H7 (cell line): Measurements from ENCODE around the gene SDK2. TPM values are rescaled to one million over a fixed set of nuclear protein-coding genes. Genes with fewer than 3 reads are reported as not detected.

Experiments used
- DNase-seq: peaks from one replicate; pipeline ENCODE4 v3.0.0; 2012
- H3K27me3 ChIP-seq: 2 replicates; pipeline ENCODE4 v1.6.0; 2011; ENCODE audit warnings: mild to moderate bottlenecking, low read length; ENCODE audit not compliant: control insufficient read depth, insufficient read depth
- H3K36me3 ChIP-seq: replicated peaks from 2 replicates; pipeline ENCODE4 v1.5.1; 2011; ENCODE audit warnings: low read length; ENCODE audit not compliant: control insufficient read depth, insufficient read depth
- H3K4me3 ChIP-seq: 2 replicates; pipeline ENCODE4 v1.5.1; 2011; ENCODE audit warnings: low read depth, mild to moderate bottlenecking, control low read depth, low read length, moderate library complexity; ENCODE audit not compliant: insufficient read depth
- total RNA-seq: library from RNA; depleted of rRNA; stranded (reverse); fragments of >200 nt; shearing (Covaris generic); gene quantifications from 2 replicates; pipeline ENCODE4 v1.2.3, GENCODE V29; 2014

SDK2 gene
- total RNA-seq, 1 experiment from 2014 or later: 12.1 TPM

GRCh38 chr17:73630965-73631595 is 13.2 kb downstream of the SDK2 start:
- Histone ChIP-seq H3K4me3 (no peak overlapping the region), H3K27me3 (no peaks in the 10 kb centered on the region), H3K36me3 (no peaks in the 10 kb centered on the region)
- no peak for DNase-seq

DNA sequence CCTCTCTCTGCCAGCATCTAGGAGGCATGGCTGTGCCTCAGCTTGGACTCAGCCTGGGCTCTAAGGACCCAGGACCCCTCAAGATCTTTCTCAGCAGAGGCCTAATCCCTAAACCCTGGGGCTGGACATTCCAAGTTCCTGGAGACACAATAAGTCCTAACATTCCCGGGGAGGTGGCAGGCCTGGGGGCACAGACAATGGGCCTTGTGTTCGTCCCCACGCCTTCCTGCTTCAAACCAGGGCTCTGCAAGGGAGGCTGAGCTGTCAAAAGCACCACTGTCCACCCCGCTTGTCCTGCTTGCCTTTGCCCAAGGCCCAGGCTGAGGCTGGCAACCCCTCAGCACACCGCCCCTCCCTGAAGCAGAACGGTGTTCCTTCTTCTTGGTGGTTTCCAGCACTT is 13.7 kb downstream of the SDK2 start:
- Histone ChIP-seq H3K36me3 (no peaks in the 10 kb centered on the region), H3K4me3 (no peak overlapping the region), H3K27me3 (no peaks in the 10 kb centered on the region)
- no peak for DNase-seq

- Histone ChIP-seq H3K36me3 (no peaks in the 10 kb centered on the region), H3K27me3 (no peaks in the 10 kb centered on the region), H3K4me3 (no peak overlapping the region)
- no peak for DNase-seq
These were observed 15.3 kb downstream of the SDK2 start for GRCh38 chr17:73628642-73629552.

- no peaks in the 10 kb centered on the region for H3K27me3 ChIP-seq
- no peak overlapping the region for H3K4me3 ChIP-seq
- no peak for DNase-seq
- no peaks in the 10 kb centered on the region for H3K36me3 ChIP-seq
These were observed 18.1 kb downstream of the SDK2 start for GRCh38 chr17:73625991-73626673.

- Histone ChIP-seq H3K4me3 (no peak overlapping the region), H3K36me3 (no peaks in the 10 kb centered on the region), H3K27me3 (no peaks in the 10 kb centered on the region)
- no peak for DNase-seq
These were observed 19.2 kb downstream of the SDK2 start for GRCh38 chr17:73625006-73625405.

GRCh38 chr17:73624496-73624988 is 19.7 kb downstream of the SDK2 start:
- Histone ChIP-seq H3K4me3 (no peak overlapping the region), H3K36me3 (no peaks in the 10 kb centered on the region), H3K27me3 (no peaks in the 10 kb centered on the region)
- DNase-seq: no peak

DNA sequence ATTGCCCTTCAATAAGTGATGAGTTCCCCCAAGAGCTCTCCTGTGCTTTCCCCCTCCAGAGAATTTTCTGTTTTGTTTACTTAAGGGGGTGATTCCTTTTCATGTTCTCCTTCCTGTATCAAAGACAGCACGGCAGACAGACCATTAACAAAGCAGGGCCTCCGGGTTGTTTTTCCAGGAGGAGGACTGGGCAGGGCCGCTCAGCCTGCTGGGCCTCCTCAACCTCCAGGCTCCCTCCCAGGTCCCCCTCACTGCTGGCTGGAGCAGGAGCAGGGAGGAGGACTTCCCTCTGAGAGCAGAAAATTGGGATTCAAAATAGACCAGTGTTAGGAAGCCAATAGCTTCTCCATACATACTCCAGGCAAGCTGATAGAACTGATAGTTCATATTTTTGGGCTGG is 20.4 kb downstream of the SDK2 start:
- Histone ChIP-seq H3K36me3 (no peaks in the 10 kb centered on the region), H3K4me3 (no peak overlapping the region), H3K27me3 (no peaks in the 10 kb centered on the region)
- no peak for DNase-seq

DNA sequence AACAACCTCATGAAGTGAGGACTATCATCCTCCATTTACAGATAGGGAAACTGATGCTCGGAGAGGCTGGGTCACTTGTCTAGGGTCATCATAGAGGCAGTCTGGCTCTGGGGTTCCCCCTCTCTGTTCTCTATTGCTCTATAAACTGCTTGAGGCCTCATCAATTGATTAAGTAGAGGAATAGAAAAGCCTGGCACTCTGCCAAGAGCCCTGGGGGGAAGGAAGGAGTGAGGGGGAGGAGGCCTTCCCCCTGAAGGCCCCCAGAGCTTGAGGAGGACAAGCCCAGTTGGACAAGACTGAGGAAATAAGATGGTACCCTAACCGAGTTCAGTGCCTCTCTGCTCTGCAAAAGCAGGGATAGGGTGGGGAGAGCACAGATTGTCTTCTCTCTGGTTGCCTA is 21.0 kb downstream of the SDK2 start:
- H3K27me3 ChIP-seq: no peaks in the 10 kb centered on the region
- H3K4me3 ChIP-seq: no peak overlapping the region
- no peak for DNase-seq
- no peaks in the 10 kb centered on the region for H3K36me3 ChIP-seq

DNA sequence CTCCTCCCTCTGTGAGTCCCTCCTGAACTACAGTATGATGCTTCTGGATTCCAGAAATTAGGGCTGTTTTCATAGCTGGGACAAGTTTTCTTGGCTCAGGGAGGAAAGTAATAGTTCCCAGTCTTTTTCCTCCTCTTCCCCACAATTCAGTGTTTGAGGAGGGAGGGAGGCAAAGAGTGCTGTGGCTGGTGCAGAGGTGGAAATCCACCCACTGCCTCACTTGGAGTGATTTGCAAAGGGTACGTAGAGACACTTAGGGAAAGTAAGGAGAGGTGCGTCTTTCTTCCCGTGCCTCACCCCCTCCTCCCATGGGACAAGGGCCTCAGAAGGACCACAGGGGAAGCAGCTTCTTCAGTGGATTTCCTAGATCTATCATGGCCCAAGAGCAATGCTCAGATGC is 21.9 kb downstream of the SDK2 start:
- no peak overlapping the region for H3K4me3 ChIP-seq
- no peaks in the 10 kb centered on the region for H3K36me3 ChIP-seq
- DNase-seq: no peak
- H3K27me3 ChIP-seq: no peaks in the 10 kb centered on the region

- DNase-seq: no peak
- H3K27me3 ChIP-seq: no peaks in the 10 kb centered on the region
- H3K4me3 ChIP-seq: no peak overlapping the region
- H3K36me3 ChIP-seq: no peaks in the 10 kb centered on the region
These were observed 22.6 kb downstream of the SDK2 start for GRCh38 chr17:73621685-73622084.

DNA sequence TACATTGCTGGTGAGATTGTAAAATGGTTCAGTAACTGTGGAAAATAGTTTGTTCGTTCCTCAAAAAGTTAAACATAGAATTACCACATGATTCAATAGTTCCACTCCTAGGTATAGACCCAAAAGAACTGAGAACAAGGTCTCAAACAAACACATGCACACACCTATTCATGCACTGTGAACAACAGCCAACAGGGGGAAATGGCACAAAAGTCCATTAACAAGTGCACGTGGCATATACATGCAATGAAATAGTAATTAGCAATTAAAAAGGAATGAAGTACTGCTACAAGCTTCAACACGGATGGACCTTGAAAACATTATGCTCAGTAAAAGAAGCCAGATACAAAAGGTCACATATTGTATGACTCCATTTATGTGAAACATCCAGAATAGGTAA is 23.8 kb downstream of the SDK2 start:
- no peak for DNase-seq
- no peaks in the 10 kb centered on the region for H3K27me3 ChIP-seq
- H3K36me3 ChIP-seq: no peaks in the 10 kb centered on the region
- H3K4me3 ChIP-seq: no peak overlapping the region

- Histone ChIP-seq H3K4me3 (no peak overlapping the region), H3K27me3 (no peaks in the 10 kb centered on the region), H3K36me3 (no peaks in the 10 kb centered on the region)
- no peak for DNase-seq
These were observed 26.7 kb downstream of the SDK2 start for GRCh38 chr17:73617501-73617900.

GRCh38 chr17:73616873-73617404 is 27.3 kb downstream of the SDK2 start:
- Histone ChIP-seq H3K4me3 (no peak overlapping the region), H3K27me3 (no peaks in the 10 kb centered on the region), H3K36me3 (no peaks in the 10 kb centered on the region)
- DNase-seq: no peak

DNA sequence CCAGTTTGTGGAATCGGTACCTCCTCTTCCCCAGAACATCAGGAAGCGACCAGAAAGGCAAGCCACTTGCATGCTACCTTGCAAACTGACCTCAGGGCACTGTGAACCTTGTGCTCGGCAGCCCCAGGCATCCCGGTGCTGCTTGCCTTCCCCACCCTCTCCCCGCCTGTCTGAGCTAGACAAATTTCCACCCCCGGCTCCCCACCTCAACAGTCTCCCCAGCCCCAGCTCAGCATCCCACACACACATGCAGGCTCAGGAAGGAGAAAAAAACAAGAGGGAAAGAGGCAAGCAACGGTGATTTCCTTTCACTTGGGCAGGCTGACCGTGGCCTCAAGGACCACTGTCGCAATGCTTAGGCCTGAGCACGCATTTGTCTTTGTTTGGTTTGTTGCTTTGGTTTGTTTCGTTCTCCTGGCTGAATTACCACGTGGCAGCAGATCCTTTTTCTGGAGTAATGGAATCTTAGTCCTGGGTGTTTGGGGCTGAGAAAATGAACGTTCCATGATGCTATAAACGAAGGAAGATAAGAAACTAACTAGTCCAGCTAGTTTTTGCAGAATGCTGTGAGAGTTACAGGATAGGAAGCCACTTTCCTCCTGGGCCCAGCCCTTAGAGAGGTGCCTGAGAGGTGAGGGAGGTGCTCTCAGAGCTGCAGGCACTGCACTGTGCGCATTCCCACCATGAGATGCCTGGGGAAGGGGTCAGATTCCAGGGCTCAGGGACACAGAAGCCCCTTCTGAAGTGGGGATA is 27.9 kb downstream of the SDK2 start:
- no peak for DNase-seq
- Histone ChIP-seq H3K4me3 (no peak overlapping the region), H3K36me3 (no peaks in the 10 kb centered on the region), H3K27me3 (no peaks in the 10 kb centered on the region)
